ENCODE data around the gene SUSD5.

SUSD5 gene

DNA sequence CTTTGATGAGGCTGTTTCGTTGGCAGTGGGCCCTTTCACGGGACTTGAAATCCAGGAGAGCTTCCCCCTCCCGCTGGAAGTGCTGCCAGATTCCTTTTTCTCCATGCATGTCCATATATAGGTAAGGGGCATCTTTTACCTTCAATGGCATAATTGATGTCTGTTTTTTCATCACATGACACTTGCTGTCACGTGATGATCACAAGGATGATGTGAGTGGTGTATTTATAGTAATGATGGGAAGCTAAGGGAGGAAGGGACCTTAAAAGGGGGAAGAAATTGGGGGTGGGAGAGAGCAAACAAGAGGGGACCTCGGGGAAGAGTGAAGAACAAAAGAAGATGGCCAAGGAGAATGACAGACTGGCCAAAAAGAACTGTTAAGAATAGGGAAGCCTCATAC is 11.3 kb upstream of the SUSD5 start:
- no peaks in the 10 kb centered on the region for H3K4me1 ChIP-seq (ENCODE audit: control insufficient read depth, insufficient read depth, low read length)
- H3K27me3 ChIP-seq (ENCODE audit: control insufficient read depth, insufficient read depth, low read length): no peaks in the 10 kb centered on the region; the same call in 1 of the 2 replicates
- H3K36me3 ChIP-seq (ENCODE audit: control insufficient read depth, insufficient read depth, low read length): no peaks in the 10 kb centered on the region
- no peak overlapping the region for H3K27ac ChIP-seq (ENCODE audit: low read depth, low read length)
- no peak overlapping the region for H3K4me3 ChIP-seq (ENCODE audit: low read depth, low read length)
- H3K9me3 ChIP-seq (ENCODE audit: control insufficient read depth, insufficient read depth, low read length): no peaks in the 10 kb centered on the region
- no peak overlapping the region for H3K9ac ChIP-seq (ENCODE audit: low read depth, low read length)

DNA sequence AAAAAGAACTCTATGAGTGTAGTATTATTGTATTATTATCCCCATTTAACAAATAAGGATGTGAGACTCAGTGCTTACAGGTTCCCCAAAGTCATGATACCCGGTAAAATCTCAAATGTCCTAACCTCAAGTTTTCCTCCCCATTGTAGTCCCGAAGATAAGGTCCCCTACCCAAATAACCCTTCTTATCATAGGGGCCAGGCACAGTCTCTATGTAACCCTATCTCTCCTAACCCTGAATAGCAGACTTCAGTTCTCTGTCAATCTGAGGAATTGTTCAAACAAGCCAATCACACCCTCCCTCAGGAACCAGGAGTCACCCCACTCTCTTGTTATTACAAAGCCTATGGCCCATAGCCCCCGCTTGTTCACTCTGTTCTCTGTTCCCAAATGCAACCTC is 10.5 kb upstream of the SUSD5 start:
- Histone ChIP-seq H3K4me1 (ENCODE audit: control insufficient read depth, insufficient read depth, low read length) (no peaks in the 10 kb centered on the region), H3K27ac (ENCODE audit: low read depth, low read length) (no peak overlapping the region)

DNA sequence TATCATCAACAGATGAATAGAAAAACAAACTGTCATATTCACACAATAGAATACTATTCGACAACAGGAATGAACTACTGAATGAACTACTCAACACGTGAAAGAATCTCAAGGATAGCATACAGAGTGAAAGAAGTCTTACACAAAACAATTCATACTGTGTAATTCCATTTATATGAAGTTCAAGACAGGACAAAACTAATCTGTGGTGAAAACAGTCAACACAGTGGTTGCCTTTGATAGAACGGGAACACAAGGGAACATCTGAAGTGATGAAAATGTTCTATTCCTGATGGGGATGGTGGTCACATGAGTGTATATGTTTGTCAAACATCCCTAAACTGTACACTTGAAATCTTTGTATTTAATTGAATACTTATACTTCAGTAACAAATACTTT is 2.6 kb upstream of the SUSD5 start:
- H3K27ac ChIP-seq (ENCODE audit: low read depth, low read length): no peak overlapping the region
- H3K4me1 ChIP-seq (ENCODE audit: control insufficient read depth, insufficient read depth, low read length): peaks cover 6% of the 10 kb centered on the region
- H3K36me3 ChIP-seq (ENCODE audit: control insufficient read depth, insufficient read depth, low read length): no peaks in the 10 kb centered on the region
- H3K4me3 ChIP-seq (ENCODE audit: low read depth, low read length): no peak overlapping the region
- H3K9ac ChIP-seq (ENCODE audit: low read depth, low read length): no peak overlapping the region
- no peaks in the 10 kb centered on the region for H3K9me3 ChIP-seq (ENCODE audit: control insufficient read depth, insufficient read depth, low read length)
- H3K27me3 ChIP-seq (ENCODE audit: control insufficient read depth, insufficient read depth, low read length): peaks cover 48% of the 10 kb centered on the region

More for the DNA sequence above, 10.5 kb upstream of the SUSD5 start:
- Histone ChIP-seq H3K9me3 (ENCODE audit: control insufficient read depth, insufficient read depth, low read length) (no peaks in the 10 kb centered on the region), H3K4me3 (ENCODE audit: low read depth, low read length) (no peak overlapping the region), H3K27me3 (ENCODE audit: control insufficient read depth, insufficient read depth, low read length) (no peaks in the 10 kb centered on the region; the same call in 1 of the 2 replicates), H3K9ac (ENCODE audit: low read depth, low read length) (no peak overlapping the region), H3K36me3 (ENCODE audit: control insufficient read depth, insufficient read depth, low read length) (no peaks in the 10 kb centered on the region)

DNA sequence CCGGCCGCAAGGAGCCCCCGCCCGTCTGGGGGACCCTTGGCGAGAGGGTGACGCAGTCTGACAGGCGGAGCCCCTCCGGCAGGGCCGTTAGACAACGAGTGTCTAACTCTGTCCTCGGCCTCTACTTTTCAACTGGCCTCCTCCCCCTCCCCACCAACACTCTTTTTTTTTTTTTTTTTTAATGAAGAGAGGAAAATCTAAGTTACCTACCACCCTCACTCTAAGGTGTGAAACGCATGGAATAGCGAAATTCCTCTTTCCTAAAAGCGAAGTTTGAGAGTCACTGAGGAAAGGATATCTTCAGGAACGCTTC is 521 bp upstream of the SUSD5 start:
- Histone ChIP-seq H3K27ac (ENCODE audit: low read depth, low read length) (no peak overlapping the region), H3K9me3 (ENCODE audit: control insufficient read depth, insufficient read depth, low read length) (no peaks in the 10 kb centered on the region), H3K4me3 (ENCODE audit: low read depth, low read length) (peak overlapping the region; percentile 77), H3K36me3 (ENCODE audit: control insufficient read depth, insufficient read depth, low read length) (no peaks in the 10 kb centered on the region), H3K27me3 (ENCODE audit: control insufficient read depth, insufficient read depth, low read length) (peaks cover 59% of the 10 kb centered on the region), H3K4me1 (ENCODE audit: control insufficient read depth, insufficient read depth, low read length) (peaks cover 6% of the 10 kb centered on the region), H3K9ac (ENCODE audit: low read depth, low read length) (no peak overlapping the region)

DNA sequence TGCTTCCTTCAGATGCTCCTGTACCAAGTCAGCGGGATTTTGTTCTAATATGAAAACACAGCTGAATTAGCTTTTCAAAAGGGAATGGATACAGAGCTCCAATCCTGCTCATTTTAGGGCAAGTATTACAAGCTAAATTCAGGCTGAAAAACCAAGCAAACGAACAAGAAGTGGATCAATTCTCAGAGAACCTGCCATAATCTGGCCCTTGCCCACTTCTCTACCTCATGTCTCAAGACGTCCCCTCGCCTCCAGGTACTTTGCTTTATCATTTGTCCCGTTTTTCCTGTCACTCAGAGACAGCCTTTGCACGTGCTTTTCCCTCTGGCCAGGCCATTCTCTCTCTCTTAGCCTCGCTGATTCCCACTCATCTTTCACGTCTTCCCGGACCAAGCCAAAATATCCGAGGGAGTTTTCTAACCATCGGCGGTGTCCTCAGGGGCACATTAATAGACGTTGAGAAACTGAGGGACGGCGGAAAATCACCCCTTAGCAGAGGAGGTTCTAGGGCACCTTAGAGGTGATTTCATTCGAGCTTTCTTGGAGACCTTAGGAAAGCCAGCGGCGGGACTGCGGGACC is 654 bp downstream of the SUSD5 start:
- no peak overlapping the region for H3K27ac ChIP-seq (ENCODE audit: low read depth, low read length)
- H3K9me3 ChIP-seq (ENCODE audit: control insufficient read depth, insufficient read depth, low read length): no peaks in the 10 kb centered on the region
- H3K4me3 ChIP-seq (ENCODE audit: low read depth, low read length): peak overlapping the region; percentile 77
- no peak overlapping the region for H3K9ac ChIP-seq (ENCODE audit: low read depth, low read length)
- H3K4me1 ChIP-seq (ENCODE audit: control insufficient read depth, insufficient read depth, low read length): peaks cover 6% of the 10 kb centered on the region
- peaks cover 59% of the 10 kb centered on the region for H3K27me3 ChIP-seq (ENCODE audit: control insufficient read depth, insufficient read depth, low read length)
- H3K36me3 ChIP-seq (ENCODE audit: control insufficient read depth, insufficient read depth, low read length): no peaks in the 10 kb centered on the region

DNA sequence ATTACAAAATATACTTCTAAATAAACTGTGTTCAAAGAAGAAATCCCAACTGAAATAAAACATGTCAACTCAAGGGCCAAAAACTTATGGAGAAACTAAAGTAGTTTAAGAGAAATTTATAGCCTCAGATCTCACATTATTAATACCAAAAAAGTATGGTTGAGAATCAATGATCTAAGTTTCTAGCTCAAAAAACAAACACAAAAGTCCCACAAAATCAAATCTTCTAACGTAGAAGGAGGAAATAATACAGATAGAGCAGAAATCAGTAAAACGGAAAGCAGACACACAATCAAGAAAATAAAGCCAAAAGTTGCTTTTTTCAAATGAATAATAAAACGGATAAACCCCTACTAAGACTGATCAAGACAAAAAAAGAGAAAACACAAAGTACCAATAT is 2.9 kb downstream of the SUSD5 start:
- Histone ChIP-seq H3K27ac (ENCODE audit: low read depth, low read length) (no peak overlapping the region), H3K4me1 (ENCODE audit: control insufficient read depth, insufficient read depth, low read length) (peaks cover 6% of the 10 kb centered on the region), H3K9ac (ENCODE audit: low read depth, low read length) (no peak overlapping the region), H3K9me3 (ENCODE audit: control insufficient read depth, insufficient read depth, low read length) (no peaks in the 10 kb centered on the region), H3K4me3 (ENCODE audit: low read depth, low read length) (no peak overlapping the region), H3K36me3 (ENCODE audit: control insufficient read depth, insufficient read depth, low read length) (no peaks in the 10 kb centered on the region), H3K27me3 (ENCODE audit: control insufficient read depth, insufficient read depth, low read length) (peaks cover 53% of the 10 kb centered on the region)

DNA sequence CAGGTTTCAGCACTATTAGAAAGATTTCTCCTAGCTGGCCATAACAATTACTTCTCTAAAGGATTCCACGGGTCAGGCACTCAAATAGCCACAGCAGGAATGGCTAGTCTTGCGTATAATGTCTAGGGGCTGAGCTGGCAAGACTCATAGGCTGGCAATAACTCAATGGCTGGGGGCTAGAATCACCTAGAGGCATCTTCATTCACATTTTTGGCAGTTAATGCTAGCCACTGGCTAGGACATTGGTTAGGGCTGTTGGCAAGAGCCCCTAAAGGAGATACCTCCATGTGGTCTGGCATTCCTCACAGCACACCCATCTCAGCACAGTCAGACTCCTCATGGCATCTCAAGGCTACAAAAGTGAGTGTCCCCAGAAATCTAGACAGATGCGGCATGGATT is 6.2 kb downstream of the SUSD5 start:
- H3K4me1 ChIP-seq (ENCODE audit: control insufficient read depth, insufficient read depth, low read length): no peaks in the 10 kb centered on the region
- peaks cover 23% of the 10 kb centered on the region for H3K27me3 ChIP-seq (ENCODE audit: control insufficient read depth, insufficient read depth, low read length)
- no peaks in the 10 kb centered on the region for H3K36me3 ChIP-seq (ENCODE audit: control insufficient read depth, insufficient read depth, low read length)
- H3K9ac ChIP-seq (ENCODE audit: low read depth, low read length): no peak overlapping the region
- H3K4me3 ChIP-seq (ENCODE audit: low read depth, low read length): no peak overlapping the region
- H3K27ac ChIP-seq (ENCODE audit: low read depth, low read length): no peak overlapping the region
- peaks cover 14% of the 10 kb centered on the region; the same call in 1 of the 2 replicates for H3K9me3 ChIP-seq (ENCODE audit: control insufficient read depth, insufficient read depth, low read length)

DNA sequence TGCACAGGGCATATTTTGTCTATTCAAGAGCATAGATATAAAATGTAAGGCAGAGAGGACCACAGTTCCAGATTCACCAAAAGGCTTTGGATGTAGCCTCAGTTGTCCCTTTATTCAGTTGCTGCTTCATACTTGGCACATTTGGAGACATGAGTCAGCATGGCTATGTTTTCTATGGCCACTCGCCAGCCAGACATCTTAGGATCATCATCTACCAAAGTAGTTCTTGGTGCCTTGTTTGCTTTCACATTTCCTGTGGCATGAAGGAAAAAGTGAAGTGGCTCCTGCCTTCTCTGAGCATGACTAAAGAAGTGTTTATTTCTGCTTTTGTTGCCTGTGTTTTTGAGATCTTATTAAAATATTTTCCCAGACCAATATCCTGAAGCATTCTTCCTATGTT is 7.2 kb downstream of the SUSD5 start:
- no peaks in the 10 kb centered on the region for H3K4me1 ChIP-seq (ENCODE audit: control insufficient read depth, insufficient read depth, low read length)
- peaks cover 13% of the 10 kb centered on the region for H3K27me3 ChIP-seq (ENCODE audit: control insufficient read depth, insufficient read depth, low read length)
- no peak overlapping the region for H3K27ac ChIP-seq (ENCODE audit: low read depth, low read length)
- no peak overlapping the region for H3K9ac ChIP-seq (ENCODE audit: low read depth, low read length)
- H3K4me3 ChIP-seq (ENCODE audit: low read depth, low read length): no peak overlapping the region
- H3K9me3 ChIP-seq (ENCODE audit: control insufficient read depth, insufficient read depth, low read length): peaks cover 14% of the 10 kb centered on the region; the same call in 1 of the 2 replicates
- no peaks in the 10 kb centered on the region for H3K36me3 ChIP-seq (ENCODE audit: control insufficient read depth, insufficient read depth, low read length)

DNA sequence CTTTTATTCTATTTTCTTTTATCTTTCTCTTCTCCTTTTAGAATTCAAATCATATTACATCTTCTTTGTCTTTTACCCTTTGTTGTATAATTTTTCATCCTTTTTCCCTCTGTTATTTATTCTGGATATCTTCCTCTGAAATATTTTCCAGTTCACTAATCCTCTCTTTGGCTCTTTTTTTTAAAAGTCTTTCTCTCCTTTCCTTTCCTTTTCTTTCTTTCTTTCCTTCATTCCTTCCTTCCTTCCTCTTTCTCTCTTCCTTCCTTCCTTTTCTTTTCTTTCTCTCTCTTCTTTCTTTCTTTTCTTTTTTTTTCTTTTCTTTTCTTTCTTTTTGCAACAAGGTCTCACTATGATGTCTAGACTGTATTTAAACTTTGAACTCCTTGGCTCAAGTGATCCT is 9.3 kb downstream of the SUSD5 start:
- Histone ChIP-seq H3K9me3 (ENCODE audit: control insufficient read depth, insufficient read depth, low read length) (peaks cover 14% of the 10 kb centered on the region; the same call in 1 of the 2 replicates), H3K4me3 (ENCODE audit: low read depth, low read length) (no peak overlapping the region), H3K9ac (ENCODE audit: low read depth, low read length) (no peak overlapping the region), H3K27ac (ENCODE audit: low read depth, low read length) (no peak overlapping the region), H3K36me3 (ENCODE audit: control insufficient read depth, insufficient read depth, low read length) (no peaks in the 10 kb centered on the region), H3K27me3 (ENCODE audit: control insufficient read depth, insufficient read depth, low read length) (no peaks in the 10 kb centered on the region), H3K4me1 (ENCODE audit: control insufficient read depth, insufficient read depth, low read length) (no peaks in the 10 kb centered on the region)

DNA sequence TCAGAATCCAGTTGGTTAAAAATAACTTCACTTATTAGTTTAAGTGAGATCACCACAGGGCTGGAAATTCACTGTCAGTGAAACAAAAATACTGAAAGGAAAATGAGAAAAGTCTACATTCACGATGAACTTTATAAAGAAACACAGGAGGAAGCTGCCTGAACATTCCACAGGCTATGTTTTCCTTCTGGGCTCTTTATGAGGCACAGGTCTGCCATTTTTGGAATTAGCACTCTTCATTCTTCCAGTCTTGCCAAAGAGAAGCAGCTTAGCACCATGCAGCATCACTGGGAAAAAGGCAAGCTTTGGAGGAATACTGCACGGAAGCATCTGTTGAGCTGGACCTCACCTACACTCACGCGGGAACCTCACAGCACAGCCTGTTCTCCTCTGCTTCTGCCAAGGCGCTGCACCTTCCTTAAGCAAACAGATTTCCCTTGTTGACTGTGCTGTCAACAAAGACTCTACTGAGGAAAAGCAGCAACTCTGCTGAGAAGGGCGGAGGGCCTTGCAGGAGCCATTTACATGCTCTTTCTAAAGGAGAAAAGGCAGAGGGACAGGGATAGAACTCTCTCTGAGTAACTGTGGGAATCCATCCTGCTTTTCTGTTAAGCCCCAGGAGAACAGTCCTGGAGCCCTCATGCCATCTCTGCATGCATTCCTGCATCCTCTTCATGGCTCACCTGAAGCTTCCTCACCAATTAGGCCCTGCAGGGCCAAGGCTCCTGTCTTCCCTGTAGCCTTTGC is 15.7 kb downstream of the SUSD5 start:
- 0 out of 2 replicates have a peak, but pooled peaks cover 3% of the 10 kb centered on the region for H3K4me1 ChIP-seq (ENCODE audit: control insufficient read depth, insufficient read depth, low read length)
- H3K9ac ChIP-seq (ENCODE audit: low read depth, low read length): no peak overlapping the region
- no peaks in the 10 kb centered on the region for H3K9me3 ChIP-seq (ENCODE audit: control insufficient read depth, insufficient read depth, low read length)
- H3K27me3 ChIP-seq (ENCODE audit: control insufficient read depth, insufficient read depth, low read length): no peaks in the 10 kb centered on the region
- H3K27ac ChIP-seq (ENCODE audit: low read depth, low read length): peak overlapping the region; percentile 16
- no peaks in the 10 kb centered on the region for H3K36me3 ChIP-seq (ENCODE audit: control insufficient read depth, insufficient read depth, low read length)
- H3K4me3 ChIP-seq (ENCODE audit: low read depth, low read length): no peak overlapping the region

DNA sequence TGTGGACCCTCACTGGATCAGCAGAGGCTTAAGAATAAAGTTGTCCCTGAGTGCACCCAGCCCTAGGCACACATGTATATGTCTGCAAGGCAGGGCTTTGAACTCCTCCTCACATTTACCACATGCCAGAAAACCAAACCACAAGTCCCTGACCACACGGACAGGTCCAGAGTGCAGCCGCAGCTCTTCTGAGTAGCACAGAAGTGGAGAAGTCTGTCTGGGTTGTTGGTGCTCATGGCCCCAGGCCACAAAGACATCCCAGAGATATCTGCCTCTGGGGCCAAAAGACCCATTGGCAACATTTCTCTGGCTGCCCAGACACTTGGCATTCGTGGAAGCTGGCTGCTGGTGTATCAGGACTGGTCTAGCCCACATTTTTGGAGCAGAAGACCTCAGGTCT is 17.4 kb downstream of the SUSD5 start:
- Histone ChIP-seq H3K36me3 (ENCODE audit: control insufficient read depth, insufficient read depth, low read length) (no peaks in the 10 kb centered on the region), H3K27ac (ENCODE audit: low read depth, low read length) (no peak overlapping the region), H3K27me3 (ENCODE audit: control insufficient read depth, insufficient read depth, low read length) (no peaks in the 10 kb centered on the region), H3K4me3 (ENCODE audit: low read depth, low read length) (no peak overlapping the region), H3K9ac (ENCODE audit: low read depth, low read length) (no peak overlapping the region), H3K4me1 (ENCODE audit: control insufficient read depth, insufficient read depth, low read length) (0 out of 2 replicates have a peak, but pooled peaks cover 3% of the 10 kb centered on the region), H3K9me3 (ENCODE audit: control insufficient read depth, insufficient read depth, low read length) (no peaks in the 10 kb centered on the region)
